GM20431 (cell line): ENCODE results near the gene IFNAR1.

Source experiments
- in situ Hi-C: fragments of 300-500 bp; cut with MseI, MboI; formaldehyde crosslinking; loops from one replicate; pipeline ENCODE4 v1.15.0; 2020; ENCODE audit warnings: low sequenced_read_pairs; ENCODE audit not compliant: unreplicated experiment

Gene IFNAR1

DNA sequence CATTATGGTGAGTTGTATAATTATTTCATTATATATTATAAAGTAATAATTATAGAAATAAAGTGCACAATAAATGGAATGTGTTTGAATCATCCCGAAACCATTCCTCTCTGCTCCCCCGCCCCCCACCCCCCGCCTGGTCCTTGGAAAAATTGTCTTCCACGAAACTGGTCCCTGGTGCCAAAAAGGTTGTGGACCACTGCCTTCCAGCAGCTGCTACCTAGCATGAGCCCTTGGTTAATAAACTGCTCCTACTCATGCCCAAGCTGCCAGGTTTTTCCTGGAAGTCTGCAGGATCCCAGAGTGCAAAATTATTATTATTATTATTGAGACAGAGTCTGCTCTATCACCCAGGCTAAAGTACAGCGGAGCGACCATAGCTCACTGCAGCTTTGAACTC is 71.7 kb downstream of the IFNAR1 start:
- in situ Hi-C loops: no loop called here

DNA sequence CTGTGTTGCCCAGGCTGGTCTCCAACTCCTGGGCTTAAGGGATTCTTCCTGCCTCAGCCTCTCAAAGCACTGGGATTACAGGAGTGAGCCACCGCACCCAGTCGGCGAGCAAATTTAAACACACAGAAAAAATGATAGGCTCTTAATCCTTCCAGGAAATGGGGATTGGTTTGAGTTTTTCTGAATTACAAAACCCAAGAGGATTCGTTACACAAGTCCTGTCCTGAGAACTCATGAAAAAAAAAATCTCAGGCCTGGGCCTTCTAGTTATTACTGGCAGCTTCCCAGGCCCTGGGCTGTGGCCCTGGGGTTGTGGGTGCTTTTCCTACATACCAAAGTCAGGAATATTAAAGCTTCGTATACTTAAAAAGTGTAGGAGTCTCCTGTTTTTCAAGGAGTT is 72.2 kb downstream of the IFNAR1 start:
- in situ Hi-C loops: no loop called here

DNA sequence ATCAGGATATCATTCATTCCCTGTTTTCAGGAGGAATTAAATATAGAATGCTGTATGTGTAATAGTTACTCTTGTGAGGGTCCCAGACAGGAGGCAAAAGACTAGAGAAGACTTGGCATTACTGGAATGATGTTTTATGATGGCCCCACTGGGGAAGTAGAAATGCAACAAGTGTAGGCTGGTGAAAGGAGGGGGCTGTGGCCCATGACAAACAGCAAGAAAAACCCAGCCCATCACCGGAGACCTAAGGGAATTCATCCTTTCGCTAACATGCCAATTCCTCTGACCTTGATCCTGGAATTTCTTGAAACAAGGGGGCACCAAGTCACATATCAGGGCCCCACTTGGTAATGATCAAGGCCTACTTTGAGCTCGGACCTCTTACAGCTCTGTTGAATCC is 72.9 kb downstream of the IFNAR1 start:
- in situ Hi-C loops: no loop called here

DNA sequence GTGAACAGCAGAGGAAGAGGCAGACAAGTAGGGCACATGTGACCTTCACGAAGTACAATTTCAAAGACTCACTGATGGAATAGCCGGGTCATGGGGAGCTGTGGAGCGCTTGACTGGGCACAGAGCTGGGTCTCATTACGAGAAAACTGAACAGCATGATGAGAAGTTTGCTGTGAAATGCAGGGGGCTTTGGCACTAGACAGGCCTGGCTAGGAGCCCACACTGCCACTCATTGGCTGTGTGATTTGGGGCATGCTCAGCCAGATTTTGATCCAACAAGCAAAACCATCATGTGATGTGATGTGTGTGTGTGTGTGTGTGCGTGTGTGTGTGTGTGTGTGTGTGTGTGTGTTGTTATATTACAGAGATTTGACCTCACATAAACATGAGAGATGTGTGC is 73.6 kb downstream of the IFNAR1 start:
- in situ Hi-C loops: no loop called here

DNA sequence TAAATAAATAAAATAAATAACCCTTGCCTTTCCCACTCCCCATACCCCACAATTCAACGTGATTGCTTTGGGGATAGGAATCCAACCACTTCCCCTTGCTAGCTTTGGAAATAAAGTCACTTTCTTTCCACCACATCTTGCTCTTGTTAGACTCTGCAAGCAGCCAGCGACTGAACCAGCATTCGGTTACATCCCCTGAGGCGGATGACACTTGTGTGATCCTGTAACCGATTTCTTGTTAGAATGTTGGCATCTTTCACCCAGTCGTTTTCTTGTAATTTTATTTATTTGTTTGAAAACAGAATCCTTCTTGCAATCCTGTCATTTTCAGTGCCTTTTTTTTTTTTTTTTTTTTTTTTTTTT is 76.8 kb downstream of the IFNAR1 start:
- in situ Hi-C loops: no loop called here

DNA sequence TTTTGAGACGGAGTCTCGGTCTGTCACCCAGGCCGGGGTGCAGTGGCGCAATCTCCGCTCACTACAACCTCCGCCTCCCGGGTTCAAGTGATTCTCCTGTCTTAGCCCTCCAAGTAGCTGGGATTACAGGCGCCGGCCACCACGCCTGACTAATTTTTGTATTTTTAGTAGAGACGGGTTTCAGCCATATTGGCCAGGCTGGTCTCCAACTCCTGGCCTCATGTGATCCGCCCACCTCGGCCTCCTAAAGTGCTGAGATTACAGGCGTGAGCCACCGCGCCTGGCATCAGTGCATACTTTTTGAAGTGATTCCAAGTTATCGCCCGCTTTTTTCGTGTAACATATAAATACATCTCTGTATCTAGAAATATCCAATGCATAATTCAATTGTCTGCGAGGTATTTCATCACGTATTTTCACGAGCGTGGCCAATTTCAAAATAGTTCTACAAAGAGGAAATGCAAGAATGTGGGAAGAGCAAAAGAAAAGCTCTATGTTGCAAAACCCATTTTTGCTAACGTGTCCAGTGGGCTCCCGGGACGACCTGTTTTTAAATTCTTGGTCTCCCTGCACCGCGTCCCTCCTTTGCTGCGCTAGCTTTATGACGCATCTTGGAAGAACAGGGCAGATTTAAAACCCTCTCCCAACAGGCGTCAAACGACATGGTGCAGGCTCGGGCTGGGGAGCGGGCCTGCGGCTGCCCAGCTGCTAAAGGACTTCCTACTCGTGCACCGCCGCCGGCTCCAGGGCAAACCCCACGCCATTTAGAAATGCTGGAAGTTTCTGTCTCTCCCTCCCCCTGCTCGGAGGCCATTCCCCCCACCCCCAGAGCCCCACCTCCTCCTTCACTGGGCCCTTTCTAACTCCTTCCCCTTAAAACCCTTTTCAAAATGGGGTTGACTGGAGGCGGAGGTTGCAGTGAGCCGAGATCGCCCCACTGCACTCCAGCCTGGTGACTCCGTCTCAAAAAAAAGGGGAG is 77.5 kb downstream of the IFNAR1 start:
- in situ Hi-C loops: no loop called here

DNA sequence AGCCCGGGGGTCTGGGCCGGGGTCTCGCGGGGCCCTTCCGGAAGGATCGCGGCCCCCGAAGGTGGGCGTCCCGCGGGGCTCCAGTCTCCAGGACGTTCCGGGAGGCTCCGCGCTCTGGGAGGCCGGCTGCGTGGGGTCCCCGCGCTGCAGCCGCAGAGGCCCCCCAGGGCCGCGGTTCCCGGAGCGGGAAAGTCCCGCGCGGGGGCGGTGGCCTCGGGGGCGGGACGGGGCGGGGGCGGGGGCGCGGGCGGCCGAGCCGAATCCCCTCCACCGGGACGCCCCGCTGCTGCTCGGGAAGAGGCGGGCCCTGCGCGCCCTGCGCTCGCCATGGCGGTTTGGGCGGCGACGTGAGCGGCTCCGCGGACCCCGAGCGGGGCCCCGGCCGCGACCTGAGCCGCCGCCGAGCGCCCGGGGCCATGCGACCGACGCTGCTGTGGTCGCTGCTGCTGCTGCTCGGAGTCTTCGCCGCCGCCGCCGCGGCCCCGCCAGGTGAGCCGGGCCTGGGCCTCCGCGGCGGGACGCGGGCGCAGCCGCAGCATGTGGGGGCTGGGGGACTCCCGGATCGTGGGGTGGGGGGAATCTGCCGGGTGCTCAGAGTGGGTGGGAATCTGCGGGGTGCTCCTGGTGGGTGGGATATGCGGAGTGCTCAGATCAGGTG is 78.5 kb downstream of the IFNAR1 start, which contains the start of gene IFNGR2:
IFNGR2 (plus strand) TSS at position 286 of the 658 bp plus-strand sequence; CDS start at position 417, 131 bp downstream.
- in situ Hi-C loops: no loop called here

DNA sequence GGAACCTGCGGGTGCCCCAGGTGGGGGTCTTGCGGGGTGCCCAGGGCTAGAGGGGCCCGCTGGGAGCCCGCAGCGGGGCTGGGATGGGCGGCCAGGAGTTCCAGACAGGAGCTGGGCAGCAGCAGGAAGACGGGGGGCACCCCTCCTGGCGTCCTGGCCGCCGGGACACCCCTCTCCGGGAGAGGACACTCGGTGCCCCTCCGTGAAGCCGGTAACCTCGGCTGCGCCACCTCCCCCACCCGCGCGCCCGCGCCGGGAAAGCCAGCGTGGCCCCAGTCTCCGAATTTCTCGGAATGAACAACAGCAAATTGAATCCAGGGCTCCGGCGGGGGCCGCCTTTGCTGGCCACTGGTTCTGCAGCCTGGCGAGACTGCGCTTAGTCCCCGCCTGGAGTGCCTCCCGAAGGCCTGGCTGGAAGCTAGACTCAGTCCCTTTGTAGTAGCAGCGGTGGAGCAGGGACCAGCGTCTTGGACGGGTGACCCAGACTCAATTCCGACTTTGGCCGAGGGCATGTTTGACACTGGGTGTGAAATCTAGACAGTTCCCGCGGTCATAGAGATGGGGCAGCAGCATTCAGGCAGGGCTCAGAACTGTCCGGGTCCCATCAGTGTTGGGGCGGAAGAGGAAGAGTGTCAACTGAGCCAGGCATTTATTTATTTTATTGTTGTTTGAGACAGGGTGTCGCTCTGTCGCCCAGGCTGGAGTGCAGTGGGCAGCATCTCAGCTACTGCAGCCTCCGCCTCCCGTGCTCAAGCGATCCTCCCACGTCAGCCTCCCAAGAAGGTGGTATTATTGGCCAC is 79.2 kb downstream of the IFNAR1 start:
- in situ Hi-C loops: no loop called here

DNA sequence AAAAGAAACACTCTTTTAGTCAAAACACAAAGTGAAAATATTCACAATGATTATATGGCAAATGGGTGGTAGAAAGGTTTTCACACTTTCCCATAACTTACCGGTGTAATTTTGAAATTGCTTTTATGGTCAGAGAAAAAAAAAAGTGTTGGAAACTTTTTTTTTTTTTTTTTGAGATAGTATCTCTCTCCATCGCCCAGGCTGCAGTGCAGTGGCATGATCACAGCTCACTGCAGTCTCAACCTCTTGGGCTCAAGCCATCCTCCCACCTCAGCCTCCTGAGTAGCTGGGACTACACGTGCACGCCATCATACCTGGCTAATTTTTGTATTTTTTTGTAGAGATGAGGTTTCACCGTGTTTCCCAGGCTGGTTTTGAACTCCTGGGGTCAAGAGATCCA is 81.7 kb downstream of the IFNAR1 start:
- in situ Hi-C loops: no loop called here
